SHP77 (cell line): ENCODE measurements around the gene SULT6B1.
"Not testable (repeated sequence)": the region's sequence is repeated elsewhere in the genome, so short reads cannot be mapped to it uniquely, and the experiment has no call there.

Source experiments
- DNase-seq, 2 experiments: peaks; one replicate each; lab custom pipeline; 2025; lab: John Stamatoyannopoulos, UW

SULT6B1 gene

GRCh38 chr2:37196320-37197195 is 8.1 kb upstream of the SULT6B1 start, which contains the start of gene CEBPZOS:
Gene CEBPZOS (plus strand): TSS chr2:37196496. CDS start chr2:37199705, 3,209 bp downstream.
- peak; percentile 55 to 62 for DNase-seq

GRCh38 chr2:37195862-37196319 is 7.4 kb upstream of the SULT6B1 start:
- not testable (repeated sequence) for DNase-seq

GRCh38 chr2:37192551-37192950 is 4.1 kb upstream of the SULT6B1 start:
- no peak for DNase-seq

- DNase-seq = no peak
Measured at GRCh38 chr2:37191747-37192146, 3.3 kb upstream of the SULT6B1 start.

GRCh38 chr2:37191253-37191652 is 2.8 kb upstream of the SULT6B1 start:
- no peak for DNase-seq

- no peak for DNase-seq
Measured at GRCh38 chr2:37190290-37190689, 1.8 kb upstream of the SULT6B1 start.

- DNase-seq = no peak
Measured at GRCh38 chr2:37189452-37190153, 1.1 kb upstream of the SULT6B1 start.

GRCh38 chr2:37181726-37182684 is 6.5 kb downstream of the SULT6B1 start:
- no peak for DNase-seq

GRCh38 chr2:37180640-37181039 is 7.8 kb downstream of the SULT6B1 start:
- no peak for DNase-seq

- DNase-seq = no peak
Measured at GRCh38 chr2:37180006-37180639, 8.3 kb downstream of the SULT6B1 start.

GRCh38 chr2:37173741-37174140 is 14.7 kb downstream of the SULT6B1 start:
- no peak for DNase-seq

GRCh38 chr2:37171624-37171950 is 16.9 kb downstream of the SULT6B1 start:
- no peak for DNase-seq

GRCh38 chr2:37168217-37168981 is 20.1 kb downstream of the SULT6B1 start:
- DNase-seq = peak; percentile 18 to 20

- no peak for DNase-seq
Measured at GRCh38 chr2:37167636-37168180, 20.8 kb downstream of the SULT6B1 start.

GRCh38 chr2:37164757-37165156 is 23.7 kb downstream of the SULT6B1 start:
- no peak for DNase-seq

- DNase-seq = peak; percentile 79 to 87
Measured at GRCh38 chr2:37156857-37157714, 31.4 kb downstream of the SULT6B1 start, which contains the start of gene EIF2AK2. Gene EIF2AK2 (minus strand): TSS chr2:37156980. CDS start chr2:37147806, 9,174 bp downstream.

- DNase-seq = peak in 1 of 2 experiments; percentile 49
Measured at GRCh38 chr2:37156071-37156856, 32.2 kb downstream of the SULT6B1 start.

- DNase-seq = no peak
Measured at GRCh38 chr2:37154785-37155184, 33.7 kb downstream of the SULT6B1 start.
